RWPE1 (cell line): ENCODE measurements around the gene GNA14.

Source experiments
- CTCF ChIA-PET: fragments of 350-600 bp; sonication (Branson Sonifier 250); formaldehyde crosslinking; extraction: SDS; loops from one replicate; lab custom pipeline; 2021; lab: Yijun Ruan, JAX
- POLR2A ChIA-PET: fragments of 400-600 bp; formaldehyde crosslinking; extraction: SDS; loops from one replicate; lab custom pipeline; 2020; ENCODE audit warnings: antibody characterized with exemption; ENCODE audit not compliant: low non-redundant PET; lab: Yijun Ruan, JAX
- DNase-seq: peaks from one replicate; pipeline ENCODE4 v3.0.0; 2012; ENCODE audit warnings: low spot score
- H3K27ac ChIP-seq: fragments of 450-650 bp; 2 replicates; pipeline ENCODE4 v1.5.1; 2017
- TF ChIP-seq, protein P1 (sequence below): fragments of 450-650 bp; conservative IDR thresholded peaks from 2 replicates; pipeline ENCODE4 v1.5.1; 2017; ENCODE audit warnings: low read depth, mild to moderate bottlenecking

The GNA14 gene

DNA sequence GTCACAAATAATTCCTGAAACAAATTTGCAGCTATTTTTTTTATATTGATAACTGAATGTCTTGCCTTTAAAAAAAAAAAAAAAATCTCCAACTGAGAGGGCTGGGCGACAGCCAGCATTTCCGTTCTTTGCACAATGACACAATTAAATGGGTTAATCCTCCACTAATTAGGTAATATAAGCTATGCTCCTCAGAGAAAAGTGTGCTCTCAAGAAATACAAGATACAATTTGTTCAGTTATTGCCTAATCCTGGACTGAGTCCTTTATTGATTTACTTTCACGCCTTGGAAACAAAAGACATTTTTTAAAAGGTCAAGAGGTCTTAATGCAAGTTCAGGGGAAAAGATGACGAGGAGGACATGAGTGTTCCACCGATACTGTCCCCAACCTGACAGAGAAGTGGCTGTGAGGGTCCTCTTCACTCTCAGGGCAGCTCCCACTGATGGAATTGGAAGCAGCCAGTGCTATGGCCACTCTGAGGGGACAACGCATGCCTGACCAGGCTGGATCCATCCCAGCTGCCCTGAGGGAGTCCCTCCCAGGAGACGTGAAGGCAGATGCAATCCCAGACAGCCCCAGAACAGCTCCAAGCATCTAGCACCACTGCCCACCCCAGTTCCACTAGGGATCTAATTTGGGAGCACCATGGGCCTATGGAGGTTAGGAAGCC, 220.7 kb downstream of the GNA14 start:
- ChIA-PET POLR2A (no interaction called here), CTCF (interaction anchor here (0.7 to 1.1 kb wide), 3 partner anchors 16 to 260 kb away, joined by 3 read pairs; no protein-coding TSS in a partner anchor)
- no peak overlapping the region for H3K27ac ChIP-seq
- DNase-seq, result no peak
- TF ChIP-seq, protein P1, sequence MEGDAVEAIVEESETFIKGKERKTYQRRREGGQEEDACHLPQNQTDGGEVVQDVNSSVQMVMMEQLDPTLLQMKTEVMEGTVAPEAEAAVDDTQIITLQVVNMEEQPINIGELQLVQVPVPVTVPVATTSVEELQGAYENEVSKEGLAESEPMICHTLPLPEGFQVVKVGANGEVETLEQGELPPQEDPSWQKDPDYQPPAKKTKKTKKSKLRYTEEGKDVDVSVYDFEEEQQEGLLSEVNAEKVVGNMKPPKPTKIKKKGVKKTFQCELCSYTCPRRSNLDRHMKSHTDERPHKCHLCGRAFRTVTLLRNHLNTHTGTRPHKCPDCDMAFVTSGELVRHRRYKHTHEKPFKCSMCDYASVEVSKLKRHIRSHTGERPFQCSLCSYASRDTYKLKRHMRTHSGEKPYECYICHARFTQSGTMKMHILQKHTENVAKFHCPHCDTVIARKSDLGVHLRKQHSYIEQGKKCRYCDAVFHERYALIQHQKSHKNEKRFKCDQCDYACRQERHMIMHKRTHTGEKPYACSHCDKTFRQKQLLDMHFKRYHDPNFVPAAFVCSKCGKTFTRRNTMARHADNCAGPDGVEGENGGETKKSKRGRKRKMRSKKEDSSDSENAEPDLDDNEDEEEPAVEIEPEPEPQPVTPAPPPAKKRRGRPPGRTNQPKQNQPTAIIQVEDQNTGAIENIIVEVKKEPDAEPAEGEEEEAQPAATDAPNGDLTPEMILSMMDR, result no peak

DNA sequence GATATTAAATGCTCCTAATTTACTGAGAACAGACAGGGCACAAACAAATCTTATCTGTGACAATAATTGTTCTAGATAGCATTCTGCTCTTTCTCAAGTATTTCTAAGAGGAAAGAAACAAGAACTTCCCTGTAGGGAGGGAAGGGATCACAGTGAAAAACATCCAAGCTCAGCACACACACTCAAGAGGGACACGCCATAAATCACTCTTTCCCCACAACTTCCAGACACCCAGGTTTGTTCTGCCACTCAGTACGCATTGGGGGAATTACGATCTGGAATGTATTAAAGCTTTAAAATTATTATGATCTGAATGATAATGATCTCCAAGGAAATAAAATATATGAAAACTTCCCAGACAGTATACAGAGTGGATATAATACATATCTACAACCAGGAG, 221.4 kb downstream of the GNA14 start:
- ChIA-PET CTCF (interaction anchor here (0.7 to 1.1 kb wide), 3 partner anchors 17 to 260 kb away, joined by 3 read pairs; no protein-coding TSS in a partner anchor), POLR2A (no interaction called here)
- DNase-seq, result no peak
- no peak overlapping the region for H3K27ac ChIP-seq
- TF ChIP-seq, protein P1, result no peak

DNA sequence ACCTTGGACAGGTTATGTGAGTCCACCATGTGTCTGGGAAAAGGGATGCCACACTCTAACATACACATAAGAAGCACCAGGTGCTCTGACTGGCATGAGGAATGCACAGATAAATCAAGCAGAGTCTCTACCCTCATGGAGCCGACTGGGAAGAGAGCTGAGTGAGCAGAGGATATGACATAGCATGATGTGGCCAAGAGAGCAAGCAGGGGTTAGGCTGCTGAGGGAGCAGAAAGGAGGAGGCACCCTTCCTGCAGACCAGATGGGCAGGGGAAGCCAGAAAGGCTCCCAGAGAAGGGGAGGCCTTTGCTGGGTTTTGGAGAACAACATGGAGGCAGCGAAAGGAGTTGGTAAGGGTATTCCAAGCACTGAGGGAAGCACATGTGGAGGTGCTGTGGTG, 223.1 kb downstream of the GNA14 start:
- POLR2A ChIA-PET, result no interaction called here
- CTCF ChIA-PET, result interaction anchor here (0.6 kb wide), 2 partner anchors 258 to 429 kb away, joined by 3 read pairs; no protein-coding TSS in a partner anchor
- DNase-seq, result no peak
- no peak overlapping the region for H3K27ac ChIP-seq
- TF ChIP-seq, protein P1, result no peak

DNA sequence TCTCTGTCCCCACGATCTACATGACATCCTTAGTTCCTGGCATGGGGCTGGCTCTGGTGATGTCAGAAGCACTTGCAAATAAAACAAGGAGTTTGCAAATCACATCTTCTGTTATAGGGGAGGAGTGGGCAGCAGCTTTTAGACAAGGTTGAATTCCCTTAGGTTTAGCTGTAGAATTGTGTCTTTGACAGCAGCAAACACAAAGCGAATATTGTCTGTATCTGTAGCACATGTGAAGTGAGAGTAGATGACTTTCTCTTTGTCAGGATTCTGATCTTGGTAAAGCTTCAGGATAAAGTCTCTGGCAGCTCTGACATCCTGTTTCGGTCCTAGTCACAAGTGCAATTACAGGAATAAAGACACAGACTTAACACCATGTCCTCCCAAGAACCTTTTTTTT, 224.3 kb downstream of the GNA14 start:
- POLR2A ChIA-PET, result no interaction called here
- no peak overlapping the region for H3K27ac ChIP-seq
- DNase-seq, result no peak
- TF ChIP-seq, protein P1, result no peak
- CTCF ChIA-PET, result interaction anchor here (0.7 to 3.2 kb wide), 2 partner anchors 10 to 425 kb away, joined by 6 to 13 read pairs; no protein-coding TSS in a partner anchor

DNA sequence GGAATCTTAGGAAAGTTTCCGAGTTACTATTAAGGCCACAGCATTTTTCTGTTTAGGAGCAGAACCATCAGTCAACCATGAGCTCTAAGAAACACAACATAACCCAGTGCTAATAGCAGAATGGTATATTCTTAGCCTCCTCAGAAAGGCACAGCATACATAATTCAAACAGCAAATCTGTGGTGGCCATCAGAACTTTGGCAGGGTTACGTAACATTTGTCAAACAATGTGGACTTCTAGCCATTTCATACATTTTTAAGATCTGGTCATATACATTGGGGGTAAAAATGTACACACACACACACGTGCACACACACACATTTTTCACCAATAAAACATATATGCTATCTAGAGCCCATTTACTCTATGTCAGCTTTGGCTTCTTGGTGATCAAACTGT, 225.2 kb downstream of the GNA14 start:
- no peak for DNase-seq
- TF ChIP-seq, protein P1, result no peak
- CTCF ChIA-PET, result interaction anchor here (0.7 to 3.2 kb wide), 2 partner anchors 11 to 426 kb away, joined by 6 to 13 read pairs; no protein-coding TSS in a partner anchor

DNA sequence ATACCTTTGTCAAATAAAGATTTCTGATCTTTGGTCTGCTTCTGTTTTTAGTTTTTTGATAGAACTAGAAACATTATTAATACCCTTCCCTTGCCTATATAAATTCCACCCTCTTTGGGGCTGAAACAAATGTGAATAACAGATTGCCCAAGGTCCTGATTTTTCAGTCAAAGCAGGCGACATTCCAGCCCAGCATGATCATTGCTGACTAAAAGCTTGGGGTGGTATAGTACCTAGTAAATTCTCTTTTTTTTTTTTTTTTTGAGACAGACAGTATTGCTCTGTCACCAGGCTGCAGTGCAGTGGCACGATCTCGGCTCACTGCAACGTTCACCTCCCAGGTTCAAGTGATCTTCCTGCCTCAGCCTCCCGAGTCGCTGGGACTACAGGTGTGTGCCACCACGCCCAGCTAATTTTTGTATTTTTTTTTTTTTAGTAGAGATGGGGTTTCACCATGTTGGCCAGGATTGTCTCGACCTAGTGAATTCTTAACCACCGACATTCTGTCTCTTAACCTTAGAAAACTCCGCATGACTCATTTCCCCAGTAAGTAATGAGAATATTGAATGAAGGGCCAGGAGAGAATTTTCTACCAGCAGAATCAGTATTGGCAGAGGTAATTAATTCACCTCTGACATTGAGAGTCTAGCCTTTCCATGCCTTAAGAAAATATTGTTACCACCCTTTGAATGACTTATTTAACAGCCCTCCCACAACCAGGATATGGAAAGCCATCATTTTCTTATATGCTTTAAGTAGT, 226.4 kb downstream of the GNA14 start:
- no peak for DNase-seq
- ChIA-PET CTCF (interaction anchor here (3.2 kb wide), 1 partner anchor 12 kb away, joined by 13 read pairs; no protein-coding TSS in a partner anchor), POLR2A (no interaction called here)
- TF ChIP-seq, protein P1, result no peak
- no peak overlapping the region for H3K27ac ChIP-seq

More for the DNA sequence above, 225.2 kb downstream of the GNA14 start:
- H3K27ac ChIP-seq, result no peak overlapping the region
- POLR2A ChIA-PET, result no interaction called here
